ENCODE results near the gene FXR1.
"Not testable (repeated sequence)": the region's sequence is repeated elsewhere in the genome, so short reads cannot be mapped to it uniquely, and the experiment has no call there.

FXR1 gene

GRCh38 chr3:180940826-180941225, 28.4 kb downstream of the FXR1 start:
- no peak for DNase-seq

GRCh38 chr3:180947761-180948390, 35.4 kb downstream of the FXR1 start:
- no peak for DNase-seq

- no peak for DNase-seq
Observed at GRCh38 chr3:180959691-180960090, 47.2 kb downstream of the FXR1 start.

- no peak for DNase-seq
Observed at GRCh38 chr3:180961087-180961486, 48.6 kb downstream of the FXR1 start.

GRCh38 chr3:180961552-180961951, 49.1 kb downstream of the FXR1 start:
- DNase-seq: no peak

- DNase-seq: no peak
Observed at GRCh38 chr3:180962530-180962929, 50.1 kb downstream of the FXR1 start.

GRCh38 chr3:180970931-180971330, 58.5 kb downstream of the FXR1 start:
- no peak for DNase-seq

GRCh38 chr3:180973543-180973942, 61.1 kb downstream of the FXR1 start:
- DNase-seq: no peak

GRCh38 chr3:180974286-180974685, 61.8 kb downstream of the FXR1 start:
- no peak for DNase-seq

GRCh38 chr3:180977498-180977897, 65.0 kb downstream of the FXR1 start:
- DNase-seq: no peak

- DNase-seq: no peak
Observed at GRCh38 chr3:180979961-180980360, 67.5 kb downstream of the FXR1 start.

- no peak for DNase-seq
Observed at GRCh38 chr3:180980611-180981010, 68.1 kb downstream of the FXR1 start.

GRCh38 chr3:180981912-180982311, 69.4 kb downstream of the FXR1 start:
- DNase-seq: no peak

GRCh38 chr3:180983136-180983535, 70.7 kb downstream of the FXR1 start:
- no peak for DNase-seq

GRCh38 chr3:180986366-180986765, 73.9 kb downstream of the FXR1 start:
- not testable (repeated sequence) for DNase-seq

- no peak for DNase-seq
Observed at GRCh38 chr3:180987344-180987743, 74.9 kb downstream of the FXR1 start.

GRCh38 chr3:180989291-180990163, 77.1 kb downstream of the FXR1 start, which contains the start of gene DNAJC19:
TSS of gene DNAJC19 (minus strand) at chr3:180989736. CDS start at chr3:180989602, 134 bp downstream.
- DNase-seq: peak; percentile 85 to 87

GRCh38 chr3:180990505-180990904, 78.0 kb downstream of the FXR1 start:
- DNase-seq: no peak

GRCh38 chr3:180996415-180996932, 84.0 kb downstream of the FXR1 start:
- DNase-seq: no peak

- not testable (repeated sequence) for DNase-seq
Observed at GRCh38 chr3:181002331-181002730, 89.9 kb downstream of the FXR1 start.

GRCh38 chr3:181003469-181003868, 91.0 kb downstream of the FXR1 start:
- not testable (repeated sequence) for DNase-seq

GRCh38 chr3:181006541-181006940, 94.1 kb downstream of the FXR1 start:
- DNase-seq: no peak

- DNase-seq: no peak
Observed at GRCh38 chr3:181007262-181007661, 94.8 kb downstream of the FXR1 start.

- DNase-seq: no peak
Observed at GRCh38 chr3:181008796-181009195, 96.3 kb downstream of the FXR1 start.

All from activated CD4-positive, alpha-beta T cell treated with anti-CD3 and anti-CD28 coated beads, Interleukin-2, amount 50 U/mL, for 4 hours (primary cell).